ENCODE results near the gene HMGCR. TPM values are rescaled to one million over a fixed set of nuclear protein-coding genes. Genes with fewer than 3 reads are reported as not detected.
"Not testable (repeated sequence)": the region's sequence is repeated elsewhere in the genome, so short reads cannot be mapped to it uniquely, and the experiment has no call there.

HMGCR gene
- total and polyA plus RNA-seq, 12 donors, result 1.9 to 16.3 (median 11.0) TPM

GRCh38 chr5:75306746-75307145 lies 30.3 kb upstream of the HMGCR start:
- WGBS, 2 donors, result 96 to 98% methylated on average over 1 of the region's 1 CpG
- Histone ChIP-seq H3K27ac (no peak overlapping the region), H3K9me3 (no peaks in the 10 kb centered on the region), H3K4me3 (no peak overlapping the region), H3K36me3 (no peaks in the 10 kb centered on the region), H3K4me1 (no peaks in the 10 kb centered on the region), H3K27me3 (no peaks in the 10 kb centered on the region)
- no peak for DNase-seq
- ATAC-seq, result no peak
- intact Hi-C loops (cut with DNase I), result no loop called here
- TF ChIP-seq CTCF (IDR thresholded peaks at IDR 0.05), result no peak

- no peaks in the 10 kb centered on the region for H3K9me3 ChIP-seq
- no peak overlapping the region for H3K27ac ChIP-seq
- intact Hi-C loops (cut with DNase I), result no loop called here
- H3K4me1 ChIP-seq, result no peaks in the 10 kb centered on the region
- TF ChIP-seq CTCF (IDR thresholded peaks at IDR 0.05), result no peak
- 92 to 96% methylated on average over 3 of the region's 3 CpGs for WGBS, 2 donors
- no peak for DNase-seq
- no peaks in the 10 kb centered on the region for H3K27me3 ChIP-seq
- no peaks in the 10 kb centered on the region for H3K36me3 ChIP-seq
- H3K4me3 ChIP-seq, result no peak overlapping the region
- no peak for ATAC-seq
These were observed 26.8 kb upstream of the HMGCR start for GRCh38 chr5:75310212-75310611.

GRCh38 chr5:75319148-75319547 lies 17.9 kb upstream of the HMGCR start:
- H3K9me3 ChIP-seq; H3K36me3 ChIP-seq; DNase-seq; H3K4me3 ChIP-seq; intact Hi-C loops (cut with DNase I); H3K27me3 ChIP-seq: not testable (repeated sequence)
- WGBS, 2 donors, result 66 to 82% methylated on average over 4 of the region's 4 CpGs
- ATAC-seq, result peak in 1 of 8 donors; percentile 29
- Histone ChIP-seq H3K27ac (peak overlapping the region in 1 of 10 donors; percentile 70), H3K4me1 (peaks cover 0 to 28% (median 0%) of the 10 kb centered on the region in 9 donors)

GRCh38 chr5:75319638-75320037 lies 17.4 kb upstream of the HMGCR start:
- no peaks in the 10 kb centered on the region for H3K36me3 ChIP-seq
- intact Hi-C loops (cut with DNase I), result loop anchor here in 1 of 10 donors (10.0 kb wide), 1 partner anchor 75 kb away; no protein-coding TSS in a partner anchor

More at GRCh38 chr5:75319638-75320037, 17.4 kb upstream of the HMGCR start:
- no peak for DNase-seq
- ATAC-seq, result no peak
- WGBS, 2 donors, result 60 to 67% methylated on average over 1 of the region's 1 CpG
- TF ChIP-seq CTCF (IDR thresholded peaks at IDR 0.05), result no peak
- Histone ChIP-seq H3K27me3 (peaks cover 0 to 5% (median 0%) of the 10 kb centered on the region in 7 donors), H3K9me3 (no peaks in the 10 kb centered on the region), H3K4me3 (no peak overlapping the region), H3K27ac (peak overlapping the region in 2 of 10 donors; percentile 44 to 70), H3K4me1 (peaks cover 0 to 33% (median 0%) of the 10 kb centered on the region in 9 donors)

All from heart right ventricle (tissue), 16 donors.